Thyroid gland (tissue), 4 donors: ENCODE measurements around the gene TOGARAM1.

Experiments used
- CTCF ChIP-seq, 6 experiments: fragments of 200-600 bp in 3 of 6; fragments of 450-650 bp in 3 of 6; sonication (generic) in 3 of 6; IDR thresholded peaks; one replicate each; pipeline ENCODE4 v1.5.1; 2016 to 2019; ENCODE audit warnings: antibody characterized with exemption in 6 of 6, mild to moderate bottlenecking in 2 of 6, inconsistent platforms in 1 of 6, moderate library complexity in 1 of 6
- POLR2A ChIP-seq, 2 donors: fragments of 450-650 bp; IDR thresholded peaks; one replicate each; pipeline ENCODE4 v1.6.1; 2017; ENCODE audit warnings: antibody characterized with exemption in 2 of 2, mild to moderate bottlenecking in 2 of 2, moderate library complexity in 1 of 2

DNA sequence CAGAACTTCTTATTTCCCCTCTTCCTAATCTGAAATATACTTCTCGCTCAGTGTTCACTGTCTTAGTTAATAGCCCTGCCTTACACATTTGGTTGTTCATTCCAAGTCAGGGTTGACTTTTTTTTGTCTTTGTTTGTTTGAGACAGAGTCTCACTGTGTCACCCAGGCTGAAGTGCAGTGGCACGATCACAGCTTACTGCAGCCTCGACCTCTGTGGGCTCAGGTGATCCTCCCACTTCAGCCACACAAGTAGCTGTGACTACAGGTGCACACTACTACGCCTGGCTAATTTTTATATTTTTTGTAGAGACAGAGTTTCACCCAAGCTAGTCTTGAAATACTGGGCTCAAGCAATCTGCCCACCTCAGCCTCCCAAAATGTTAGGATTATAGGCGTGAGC, 79.7 kb downstream of the TOGARAM1 start:
- TF ChIP-seq CTCF (IDR thresholded peaks at IDR 0.05) (no peak), POLR2A (IDR thresholded peaks at IDR 0.05) (no peak)
